Liver (tissue), 3 donors: Measurements from ENCODE around the gene RPTOR.

ENCODE experiments used
- ATF3 ChIP-seq: IDR thresholded peaks from 2 replicates; pipeline ENCODE4 v1.6.1; 2016; ENCODE audit warnings: antibody characterized with exemption
- JUND ChIP-seq, 2 donors: IDR thresholded peaks; 2 replicates each; pipeline ENCODE4 v1.6.1; 2016; ENCODE audit warnings: antibody characterized with exemption in 2 of 2
- NR2F2 ChIP-seq: IDR thresholded peaks from 2 replicates; pipeline ENCODE4 v1.6.1; 2016; ENCODE audit warnings: antibody characterized with exemption
- REST ChIP-seq: IDR thresholded peaks from 2 replicates; pipeline ENCODE4 v1.6.1; 2016; ENCODE audit warnings: antibody characterized with exemption, mild to moderate bottlenecking
- TAF1 ChIP-seq: conservative IDR thresholded peaks from 2 replicates; pipeline ENCODE4 v1.6.1; 2016; ENCODE audit warnings: antibody characterized with exemption, mild to moderate bottlenecking
- YY1 ChIP-seq: IDR thresholded peaks from 2 replicates; pipeline ENCODE4 v1.6.1; 2016; ENCODE audit warnings: antibody characterized with exemption, mild to moderate bottlenecking
- TF ChIP-seq, protein P1 (sequence below): fragments of 150-350 bp; IDR thresholded peaks from 2 replicates; pipeline ENCODE4 v1.5.1; 2017; ENCODE audit warnings: improper control_type of control experiment, low read depth, low read length; ENCODE audit not compliant: missing input control
- TF ChIP-seq, protein P2 (sequence below): IDR thresholded peaks from 2 replicates; pipeline ENCODE4 v1.6.1; 2016; ENCODE audit warnings: antibody characterized with exemption
- donor health status: healthy.
- donor health status: healthy.

DNA sequence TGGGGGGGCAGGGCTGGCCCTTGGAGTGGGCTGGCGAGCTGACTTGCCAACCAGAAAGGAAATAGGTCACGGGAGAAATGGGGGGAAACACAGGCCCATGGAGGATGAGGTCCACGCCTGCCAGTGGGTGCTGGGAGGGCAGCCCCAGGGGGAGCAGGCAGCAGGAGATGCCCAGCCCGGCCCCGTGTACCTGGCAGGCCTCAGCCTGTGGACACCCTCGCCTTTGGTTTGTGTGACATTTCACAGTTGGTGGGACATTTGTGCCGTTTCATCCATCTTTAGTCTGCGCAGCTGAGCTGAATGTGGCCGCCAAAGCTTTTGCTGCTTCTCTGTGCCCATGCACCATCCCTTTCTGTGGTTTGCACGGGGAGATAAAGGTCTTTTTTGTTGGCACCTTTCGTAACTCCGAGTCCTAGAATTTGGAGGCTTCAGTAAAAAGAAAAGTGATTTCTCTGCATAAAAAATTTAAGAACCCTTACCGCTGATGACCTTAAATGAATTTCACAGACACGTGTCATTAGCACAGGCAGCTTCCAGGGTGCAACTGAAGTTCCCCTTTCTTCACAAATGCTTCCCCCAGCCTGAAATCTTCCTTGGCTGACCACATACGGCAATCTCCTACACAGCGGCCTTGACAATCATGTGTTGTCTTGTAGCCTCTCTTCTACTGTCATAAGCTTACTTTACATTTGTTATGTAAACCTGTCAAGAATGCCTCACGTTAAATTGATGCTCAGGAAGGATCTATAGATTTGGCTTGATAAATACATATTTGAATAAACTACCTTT lies 193.6 kb downstream of the RPTOR start:
- TF ChIP-seq YY1 (no peak), JUND (IDR thresholded peaks at IDR 0.05) (no peak), TAF1 (no peak), REST (no peak), ATF3 (no peak), NR2F2 (no peak)
- TF ChIP-seq, protein P1, sequence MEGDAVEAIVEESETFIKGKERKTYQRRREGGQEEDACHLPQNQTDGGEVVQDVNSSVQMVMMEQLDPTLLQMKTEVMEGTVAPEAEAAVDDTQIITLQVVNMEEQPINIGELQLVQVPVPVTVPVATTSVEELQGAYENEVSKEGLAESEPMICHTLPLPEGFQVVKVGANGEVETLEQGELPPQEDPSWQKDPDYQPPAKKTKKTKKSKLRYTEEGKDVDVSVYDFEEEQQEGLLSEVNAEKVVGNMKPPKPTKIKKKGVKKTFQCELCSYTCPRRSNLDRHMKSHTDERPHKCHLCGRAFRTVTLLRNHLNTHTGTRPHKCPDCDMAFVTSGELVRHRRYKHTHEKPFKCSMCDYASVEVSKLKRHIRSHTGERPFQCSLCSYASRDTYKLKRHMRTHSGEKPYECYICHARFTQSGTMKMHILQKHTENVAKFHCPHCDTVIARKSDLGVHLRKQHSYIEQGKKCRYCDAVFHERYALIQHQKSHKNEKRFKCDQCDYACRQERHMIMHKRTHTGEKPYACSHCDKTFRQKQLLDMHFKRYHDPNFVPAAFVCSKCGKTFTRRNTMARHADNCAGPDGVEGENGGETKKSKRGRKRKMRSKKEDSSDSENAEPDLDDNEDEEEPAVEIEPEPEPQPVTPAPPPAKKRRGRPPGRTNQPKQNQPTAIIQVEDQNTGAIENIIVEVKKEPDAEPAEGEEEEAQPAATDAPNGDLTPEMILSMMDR: no peak
- TF ChIP-seq, protein P2, sequence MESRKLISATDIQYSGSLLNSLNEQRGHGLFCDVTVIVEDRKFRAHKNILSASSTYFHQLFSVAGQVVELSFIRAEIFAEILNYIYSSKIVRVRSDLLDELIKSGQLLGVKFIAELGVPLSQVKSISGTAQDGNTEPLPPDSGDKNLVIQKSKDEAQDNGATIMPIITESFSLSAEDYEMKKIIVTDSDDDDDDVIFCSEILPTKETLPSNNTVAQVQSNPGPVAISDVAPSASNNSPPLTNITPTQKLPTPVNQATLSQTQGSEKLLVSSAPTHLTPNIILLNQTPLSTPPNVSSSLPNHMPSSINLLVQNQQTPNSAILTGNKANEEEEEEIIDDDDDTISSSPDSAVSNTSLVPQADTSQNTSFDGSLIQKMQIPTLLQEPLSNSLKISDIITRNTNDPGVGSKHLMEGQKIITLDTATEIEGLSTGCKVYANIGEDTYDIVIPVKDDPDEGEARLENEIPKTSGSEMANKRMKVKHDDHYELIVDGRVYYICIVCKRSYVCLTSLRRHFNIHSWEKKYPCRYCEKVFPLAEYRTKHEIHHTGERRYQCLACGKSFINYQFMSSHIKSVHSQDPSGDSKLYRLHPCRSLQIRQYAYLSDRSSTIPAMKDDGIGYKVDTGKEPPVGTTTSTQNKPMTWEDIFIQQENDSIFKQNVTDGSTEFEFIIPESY: no peak
